HepG2 (cell line): ENCODE measurements around the gene C1orf159. TPM values are rescaled to one million over a fixed set of nuclear protein-coding genes. Genes with fewer than 3 reads are reported as not detected.

ENCODE experiments used
- ATM ChIP-seq: fragments of 450-650 bp; IDR thresholded peaks from 2 replicates; pipeline ENCODE4 v1.7.1; 2017; ENCODE audit warnings: mild to moderate bottlenecking, borderline replicate concordance
- CBX2 ChIP-seq, 2 experiments: fragments of 200-600 bp in 1 of 2; sonication (generic); formaldehyde crosslinking in 1 of 2; IDR thresholded peaks; 2 replicates each; pipeline versions ENCODE4 v1.7.0 to v1.8.1; 2018 to 2022; ENCODE audit warnings: low read depth in 2 of 2, low read length in 1 of 2, mild to moderate bottlenecking in 1 of 2, missing genetic modification reagents in 1 of 2
- HCFC1 ChIP-seq: fragments of 150-350 bp; IDR thresholded peaks from 2 replicates; pipeline ENCODE4 v1.6.1; 2014; ENCODE audit warnings: low read depth, low read length
- JARID2 ChIP-seq: sonication (generic); formaldehyde crosslinking; IDR thresholded peaks from 2 replicates; pipeline ENCODE4 v1.8.1; 2023; ENCODE audit warnings: missing genetic modification reagents, inconsistent platforms; ENCODE audit not compliant: insufficient replicate concordance
- KLF15 ChIP-seq: sonication (generic); formaldehyde crosslinking; IDR thresholded peaks from 2 replicates; pipeline ENCODE4 v1.8.1; 2023; ENCODE audit warnings: borderline replicate concordance, mild to moderate bottlenecking, inconsistent platforms, missing genetic modification reagents, mixed read lengths
- NFYC ChIP-seq: IDR thresholded peaks from 2 replicates; pipeline ENCODE4 v1.6.1; 2016; ENCODE audit warnings: missing genetic modification reagents, missing compliant biosample characterization
- POLR2AphosphoS5 ChIP-seq: IDR thresholded peaks from 2 replicates; pipeline ENCODE4 v1.6.1; 2012; ENCODE audit warnings: low read depth, low read length
- SETDB1 ChIP-seq: sonication (generic); formaldehyde crosslinking; IDR thresholded peaks from 2 replicates; pipeline ENCODE4 v1.5.1; 2020; ENCODE audit warnings: missing genetic modification reagents, mild to moderate bottlenecking, borderline replicate concordance
- SOX5 ChIP-seq: IDR thresholded peaks from 2 replicates; pipeline ENCODE4 v1.6.1; 2016; ENCODE audit warnings: borderline replicate concordance
- SPEN ChIP-seq: sonication (generic); formaldehyde crosslinking; IDR thresholded peaks from 2 replicates; pipeline ENCODE4 v1.5.1; 2020; ENCODE audit warnings: low read depth, mild to moderate bottlenecking, missing genetic modification reagents
- TCF12 ChIP-seq, 2 experiments: fragments of 450-650 bp in 1 of 2; sonication (generic) in 1 of 2; formaldehyde crosslinking in 1 of 2; IDR thresholded peaks; 2 replicates each; pipeline versions ENCODE4 v1.6.1 to v1.8.0; 2017 to 2022; ENCODE audit warnings: antibody characterized with exemption in 1 of 2, mild to moderate bottlenecking in 1 of 2, missing genetic modification reagents in 1 of 2, moderate library complexity in 1 of 2
- XRCC5 ChIP-seq: fragments of 200-400 bp; formaldehyde crosslinking; optimal IDR thresholded peaks from 2 replicates; pipeline ENCODE3; 2017; ENCODE audit warnings: mild to moderate bottlenecking, low read length
- ZEB1 ChIP-seq: IDR thresholded peaks from 2 replicates; pipeline ENCODE4 v1.6.1; 2012; ENCODE audit warnings: mild to moderate bottlenecking, low read depth, inconsistent platforms; ENCODE audit not compliant: insufficient replicate concordance
- ZNF205 ChIP-seq: IDR thresholded peaks from 2 replicates; pipeline ENCODE4 v1.6.1; 2018; ENCODE audit warnings: missing biosample characterization, missing genetic modification reagents
- ZNF549 ChIP-seq: sonication (generic); formaldehyde crosslinking; IDR thresholded peaks from 2 replicates; pipeline ENCODE4 v1.5.0; 2020; ENCODE audit warnings: missing genetic modification reagents
- ZNF558 ChIP-seq: sonication (generic); formaldehyde crosslinking; IDR thresholded peaks from 2 replicates; pipeline ENCODE4 v1.9.0; 2022; ENCODE audit warnings: mild to moderate bottlenecking, missing genetic modification reagents, borderline replicate concordance
- ZNF629 ChIP-seq: sonication (generic); formaldehyde crosslinking; conservative IDR thresholded peaks from 2 replicates; pipeline ENCODE4 v1.5.0; 2020; ENCODE audit warnings: missing genetic modification reagents
- ZNF672 ChIP-seq: sonication (generic); formaldehyde crosslinking; IDR thresholded peaks from 2 replicates; pipeline ENCODE4 v1.8.1; 2022; ENCODE audit warnings: missing genetic modification reagents
- ZNF749 ChIP-seq: sonication (generic); formaldehyde crosslinking; IDR thresholded peaks from 2 replicates; pipeline ENCODE4 v1.8.0; 2022; ENCODE audit warnings: mild to moderate bottlenecking, missing genetic modification reagents, moderate library complexity, borderline replicate concordance
- ZUFSP ChIP-seq: sonication (generic); formaldehyde crosslinking; IDR thresholded peaks from 2 replicates; pipeline ENCODE4 v1.9.0; 2021; ENCODE audit warnings: missing genetic modification reagents, mild to moderate bottlenecking, borderline replicate concordance
- polyA plus RNA-seq, 8 experiments: library from polyadenylated mRNA; depleted of rRNA in 3 of 8; stranded (reverse) in 7 of 8; unstranded in 1 of 8; fragments of >200 nt; fragmentation: Illumina TruSeq in 4 of 8; extraction: Trizol in 4 of 8; gene quantifications; 2 replicates each; pipeline versions ENCODE4 v1.2.1 to v1.2.3, GENCODE V29; 2011 to 2016; ENCODE audit warnings: low read depth in 4 of 8, missing spikeins in 1 of 8, mixed read lengths in 1 of 8; ENCODE audit not compliant: insufficient read depth in 1 of 8
- total RNA-seq, 5 experiments: library from RNA; depleted of rRNA; stranded (reverse); fragments of >200 nt; fragmentation: Illumina TruSeq; extraction: Trizol; gene quantifications; 2 replicates each; pipeline ENCODE4 v1.2.3, GENCODE V29; 2016; ENCODE audit warnings: low read depth in 1 of 5
- TF ChIP-seq, protein P1 (sequence below), 2 experiments: sonication (generic) in 1 of 2; formaldehyde crosslinking in 1 of 2; IDR thresholded peaks; 2 replicates each; pipeline versions ENCODE4 v1.6.1 to v1.9.0; 2014 to 2022; ENCODE audit warnings: antibody characterized with exemption in 1 of 2, borderline replicate concordance in 1 of 2, inconsistent platforms in 1 of 2, low read depth in 1 of 2, missing genetic modification reagents in 1 of 2

Gene C1orf159
- total and polyA plus RNA-seq, 2 of the 13 experiments (the other 11 are each of a cell fraction or from before 2014, with no cell fraction given): 3.8 to 6.7 TPM

DNA sequence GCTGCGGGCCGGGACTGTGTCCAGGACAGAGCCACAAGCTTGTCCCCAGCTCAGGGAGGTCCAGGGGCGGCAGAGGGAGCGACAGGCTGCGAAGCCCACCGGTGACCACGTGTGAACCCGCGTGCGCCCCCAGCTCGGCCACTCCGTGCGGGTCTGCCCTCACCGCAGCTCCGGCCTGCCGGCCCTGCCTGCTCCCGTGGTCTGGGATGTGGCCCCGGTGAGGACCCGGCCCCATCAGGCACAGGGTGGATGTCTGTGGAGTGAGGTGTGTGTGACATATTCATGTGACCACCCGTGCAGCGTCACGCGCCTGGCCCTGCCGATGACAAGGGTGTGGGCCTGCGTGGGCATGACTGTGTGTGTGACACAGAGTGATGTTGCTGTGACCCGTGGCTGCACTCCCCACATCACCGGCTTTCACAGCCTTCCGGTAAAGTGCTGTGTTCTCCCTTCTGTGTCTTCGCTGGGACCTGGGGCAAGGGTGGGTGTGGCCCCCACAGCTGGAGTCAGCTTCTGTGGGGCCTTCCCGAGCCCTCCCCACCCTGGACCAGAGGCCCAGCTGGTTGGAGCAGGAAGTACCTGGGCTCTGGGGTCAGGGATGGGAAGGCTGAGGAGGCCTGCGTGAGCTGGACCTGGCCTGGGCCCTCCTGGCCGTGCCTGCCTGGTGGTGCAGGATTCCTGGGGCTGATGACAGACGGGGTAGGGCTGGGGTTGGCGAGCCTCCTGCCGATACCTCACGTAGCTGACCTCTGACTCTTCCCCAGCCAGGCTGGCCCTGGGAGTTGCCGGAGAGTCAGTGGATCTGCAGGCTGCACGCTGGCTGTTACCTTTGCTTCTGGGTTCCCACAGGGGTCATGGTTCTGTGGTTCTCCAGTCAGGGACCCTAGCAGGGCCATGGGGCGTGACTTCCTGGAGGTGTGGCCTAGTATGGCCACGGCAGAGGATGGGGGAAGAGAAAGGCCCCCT is 45.9 kb downstream of the C1orf159 start (continued):
- TF ChIP-seq CBX2 (IDR thresholded peaks at IDR 0.05; ENCODE audit: low read depth, low read length): no peak
- no peak for TF ChIP-seq CBX2 (CRISPR knock-in tag; IDR thresholded peaks at IDR 0.05; ENCODE audit: low read depth)
- no peak for TF ChIP-seq ZNF749 (CRISPR knock-in tag)
- TF ChIP-seq HCFC1: no peak
- TF ChIP-seq KLF15 (CRISPR knock-in tag): no peak
- TF ChIP-seq ZNF549: no peak
- TF ChIP-seq ZNF629: no peak
- TF ChIP-seq XRCC5: no peak
- TF ChIP-seq ZEB1: no peak
- TF ChIP-seq ZNF558 (CRISPR knock-in tag): no peak
- no peak for TF ChIP-seq ZNF672 (CRISPR knock-in tag)
- peak; percentile 12; the same call in 1 of the 2 replicates for TF ChIP-seq SPEN (CRISPR knock-in tag)
- TF ChIP-seq POLR2AphosphoS5: no peak
- TF ChIP-seq, protein P1, sequence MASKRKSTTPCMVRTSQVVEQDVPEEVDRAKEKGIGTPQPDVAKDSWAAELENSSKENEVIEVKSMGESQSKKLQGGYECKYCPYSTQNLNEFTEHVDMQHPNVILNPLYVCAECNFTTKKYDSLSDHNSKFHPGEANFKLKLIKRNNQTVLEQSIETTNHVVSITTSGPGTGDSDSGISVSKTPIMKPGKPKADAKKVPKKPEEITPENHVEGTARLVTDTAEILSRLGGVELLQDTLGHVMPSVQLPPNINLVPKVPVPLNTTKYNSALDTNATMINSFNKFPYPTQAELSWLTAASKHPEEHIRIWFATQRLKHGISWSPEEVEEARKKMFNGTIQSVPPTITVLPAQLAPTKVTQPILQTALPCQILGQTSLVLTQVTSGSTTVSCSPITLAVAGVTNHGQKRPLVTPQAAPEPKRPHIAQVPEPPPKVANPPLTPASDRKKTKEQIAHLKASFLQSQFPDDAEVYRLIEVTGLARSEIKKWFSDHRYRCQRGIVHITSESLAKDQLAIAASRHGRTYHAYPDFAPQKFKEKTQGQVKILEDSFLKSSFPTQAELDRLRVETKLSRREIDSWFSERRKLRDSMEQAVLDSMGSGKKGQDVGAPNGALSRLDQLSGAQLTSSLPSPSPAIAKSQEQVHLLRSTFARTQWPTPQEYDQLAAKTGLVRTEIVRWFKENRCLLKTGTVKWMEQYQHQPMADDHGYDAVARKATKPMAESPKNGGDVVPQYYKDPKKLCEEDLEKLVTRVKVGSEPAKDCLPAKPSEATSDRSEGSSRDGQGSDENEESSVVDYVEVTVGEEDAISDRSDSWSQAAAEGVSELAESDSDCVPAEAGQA (IDR thresholded peaks at IDR 0.05; ENCODE audit: low read depth): no peak
- TF ChIP-seq, protein P1 (CRISPR knock-in tag; IDR thresholded peaks at IDR 0.05; ENCODE audit: borderline replicate concordance): no peak
- TF ChIP-seq SETDB1: no peak
- no peak for TF ChIP-seq ZNF205
- TF ChIP-seq ZUFSP (CRISPR knock-in tag): no peak
- TF ChIP-seq JARID2 (CRISPR knock-in tag): no peak
- no peak for TF ChIP-seq NFYC
- TF ChIP-seq ATM: no peak
- TF ChIP-seq SOX5: no peak
- no peak for TF ChIP-seq TCF12 (IDR thresholded peaks at IDR 0.05)
- no peak for TF ChIP-seq TCF12 (CRISPR knock-in tag; IDR thresholded peaks at IDR 0.05)
